ENCODE data around the gene NCOA6.

DNA sequence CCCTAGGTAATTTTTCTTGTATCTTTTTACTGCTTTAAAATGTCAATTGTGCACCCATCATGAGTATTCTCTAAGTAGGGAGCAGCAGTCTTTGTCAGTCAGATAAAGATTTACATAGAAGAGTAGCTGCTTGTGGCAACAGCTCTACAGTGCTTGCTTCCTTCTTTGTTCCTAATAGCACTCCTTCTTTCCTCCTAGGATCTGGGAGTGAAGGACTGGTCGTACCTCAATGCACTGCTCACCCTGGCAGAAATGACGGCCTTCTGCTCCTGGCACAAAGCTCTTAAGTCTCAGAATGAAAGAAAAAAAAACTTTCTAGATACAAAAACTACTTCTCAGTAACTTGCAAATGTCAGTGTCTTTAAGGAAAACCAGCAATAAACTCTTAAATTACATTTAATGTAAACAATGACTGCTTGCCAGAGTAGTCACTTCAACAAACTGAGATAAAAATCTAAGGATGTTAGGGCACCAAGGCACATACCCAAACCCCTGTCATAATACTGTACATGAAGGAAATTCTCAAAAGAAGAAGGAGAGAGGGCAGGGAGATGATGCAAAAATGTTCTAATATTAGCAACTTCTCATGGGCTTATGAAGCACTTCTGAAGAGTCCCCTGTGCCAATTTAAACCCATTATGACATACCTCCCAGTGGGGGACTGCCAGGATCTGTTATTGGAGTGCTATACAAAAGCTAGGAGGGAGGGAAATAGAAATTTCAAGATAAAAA lies 34.0 kb downstream of the NCOA6 start:
- TF ChIP-seq POLR2A (IDR thresholded peaks at IDR 0.05; ENCODE audit: low read depth, low read length): no peak
- TF ChIP-seq POLR2AphosphoS5 (IDR thresholded peaks at IDR 0.05; ENCODE audit: low read depth, low read length): no peak
- TF ChIP-seq TAF1 (IDR thresholded peaks at IDR 0.05; ENCODE audit: borderline replicate concordance, low read depth, low read length): no peak

Data from GM12892 (cell line).